NCI-H2227 treated with DMSO at 0.1 percent for 48 hours (cell line): Measurements from ENCODE around the gene MAT2A.
"Not testable (repeated sequence)": the region's sequence is repeated elsewhere in the genome, so short reads cannot be mapped to it uniquely, and the experiment has no call there.

Experiments
- DNase-seq: peaks from one replicate; lab custom pipeline; 2025; lab: John Stamatoyannopoulos, UW

MAT2A gene

DNA sequence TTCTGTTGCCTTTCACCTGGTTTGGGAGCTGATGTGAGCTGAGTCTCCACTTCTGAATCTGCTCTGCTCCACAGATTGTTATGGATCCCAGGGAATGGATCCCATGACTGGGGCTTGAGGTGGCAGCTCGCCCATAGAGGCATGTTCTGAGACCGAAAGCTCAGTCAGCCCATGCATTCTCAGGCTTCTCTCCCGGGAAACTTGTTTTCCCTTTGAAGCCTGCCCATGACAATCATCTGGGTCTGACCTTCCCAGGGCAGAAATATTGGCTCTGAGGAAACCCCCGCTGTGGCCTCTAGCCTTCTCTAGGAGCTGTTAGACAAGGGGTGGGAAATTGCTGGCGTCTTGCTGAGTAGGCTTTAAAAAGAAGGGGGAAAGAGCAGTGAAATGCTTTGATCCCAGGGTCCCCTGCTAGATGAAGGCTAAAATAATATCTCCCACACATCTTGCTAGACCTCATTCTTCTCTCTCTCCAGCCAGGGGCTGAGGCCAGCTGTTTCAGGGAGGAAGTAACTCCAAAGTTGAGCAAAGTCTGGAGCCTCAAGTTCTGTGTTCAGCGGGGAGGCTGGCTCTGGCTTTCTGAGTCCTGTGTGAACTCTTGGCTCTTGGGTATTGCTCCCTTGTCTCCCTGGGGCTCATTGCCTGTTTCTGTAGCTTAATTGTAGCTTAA, 40.4 kb downstream of the MAT2A start:
- DNase-seq, result peak; percentile 48

DNA sequence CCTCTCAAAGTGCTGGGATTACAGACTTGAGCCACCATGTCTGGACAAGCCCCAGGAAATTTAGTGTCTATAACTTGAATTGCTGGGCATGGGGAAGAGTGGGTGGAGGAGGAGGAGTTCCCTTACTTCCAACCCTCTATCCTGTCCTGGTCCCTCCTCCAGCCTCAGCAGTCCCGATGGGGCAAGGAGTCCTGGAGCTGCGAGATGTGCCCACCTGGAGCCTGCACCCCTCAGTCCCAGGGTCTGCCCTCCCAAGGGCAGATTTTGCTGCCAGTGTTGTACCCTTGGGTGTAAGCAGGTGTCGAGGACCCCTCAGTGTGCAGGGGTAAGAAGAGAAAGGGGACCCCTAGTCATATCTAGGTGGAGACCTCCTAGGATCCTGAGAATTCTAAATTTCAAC, 41.2 kb downstream of the MAT2A start:
- no peak for DNase-seq

DNA sequence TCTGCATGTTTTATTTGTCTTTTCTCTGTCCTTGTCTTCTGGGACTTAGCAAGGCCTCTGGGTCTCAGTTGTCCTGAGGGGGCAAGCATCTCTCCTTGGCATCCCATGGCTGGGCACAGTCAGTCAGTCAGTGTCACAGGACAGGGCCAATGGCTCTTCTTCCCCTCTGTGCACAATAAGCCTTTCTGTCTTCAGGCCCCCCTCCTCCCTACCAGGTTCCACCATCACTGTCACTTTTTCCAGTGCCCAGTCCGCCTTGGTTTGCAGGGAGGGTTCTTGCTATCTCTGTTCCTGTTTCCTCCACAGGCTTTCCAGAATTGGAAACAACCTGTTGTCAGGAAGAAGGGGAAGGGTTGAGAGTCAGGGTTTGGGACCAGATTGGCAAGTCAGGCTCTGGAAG, 43.5 kb downstream of the MAT2A start:
- no peak for DNase-seq

DNA sequence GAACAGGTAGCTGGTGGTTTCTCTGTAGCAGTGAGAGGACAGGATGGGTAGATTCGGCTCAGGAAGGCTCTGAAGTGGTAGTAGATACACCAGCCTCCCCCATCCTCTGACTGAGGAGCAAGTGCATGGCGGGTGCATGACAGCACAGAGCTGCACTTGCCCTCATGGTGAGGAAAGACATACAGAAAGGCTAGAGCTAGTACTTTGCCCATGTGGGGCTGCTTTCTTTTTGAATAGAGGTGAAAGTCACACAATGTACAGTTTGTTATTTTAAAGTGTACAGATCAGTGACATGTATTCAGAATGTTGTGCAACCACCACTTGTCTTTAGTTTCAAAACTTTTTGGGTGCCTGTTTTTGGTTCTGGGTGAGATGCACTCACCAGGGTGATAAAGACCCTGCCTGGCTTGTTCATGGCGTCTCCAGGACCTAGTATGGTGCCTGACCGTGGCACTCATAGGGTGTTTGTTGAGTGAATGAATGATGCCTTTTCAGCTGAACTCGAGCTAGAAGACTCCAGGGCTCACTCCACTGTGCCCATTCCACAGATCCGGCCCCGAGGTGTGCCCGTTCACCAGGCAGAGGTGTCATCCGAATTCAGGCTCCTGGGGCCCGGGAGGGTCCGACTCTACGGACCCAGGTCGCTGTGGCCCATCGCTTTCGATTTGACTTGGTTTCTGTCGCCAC, 44.8 kb downstream of the MAT2A start:
- DNase-seq, result no peak

DNA sequence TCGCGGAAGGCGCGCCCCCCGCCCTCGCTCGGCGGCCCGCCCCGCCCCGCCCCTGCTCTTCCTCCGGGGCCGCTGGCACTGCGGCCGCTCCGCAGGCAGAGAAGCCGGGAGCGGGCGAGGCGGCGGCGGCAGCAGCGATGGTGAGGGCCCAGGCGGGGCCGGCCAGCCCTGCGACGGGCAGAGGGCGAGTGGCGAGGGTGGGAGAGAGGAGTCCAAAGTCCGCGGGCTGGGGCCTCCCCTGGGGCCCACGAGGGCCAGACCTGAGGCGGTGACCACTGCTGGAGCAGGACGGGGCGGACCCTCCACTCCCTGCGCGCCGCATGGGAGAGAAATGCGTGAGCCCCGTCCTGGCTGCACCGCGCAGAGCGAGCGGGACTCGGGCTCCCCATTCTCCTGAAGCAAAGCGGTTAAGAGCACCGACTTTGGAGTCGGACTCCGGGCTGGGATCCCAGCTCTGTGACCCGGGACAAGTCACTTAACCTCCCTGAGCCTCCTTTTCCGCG, 45.4 kb downstream of the MAT2A start, which contains the start of gene VAMP5:
VAMP5 (plus strand) TSS at position 78 of the 503 bp plus-strand sequence; CDS start at position 138, 60 bp downstream.
- DNase-seq, result no peak

DNA sequence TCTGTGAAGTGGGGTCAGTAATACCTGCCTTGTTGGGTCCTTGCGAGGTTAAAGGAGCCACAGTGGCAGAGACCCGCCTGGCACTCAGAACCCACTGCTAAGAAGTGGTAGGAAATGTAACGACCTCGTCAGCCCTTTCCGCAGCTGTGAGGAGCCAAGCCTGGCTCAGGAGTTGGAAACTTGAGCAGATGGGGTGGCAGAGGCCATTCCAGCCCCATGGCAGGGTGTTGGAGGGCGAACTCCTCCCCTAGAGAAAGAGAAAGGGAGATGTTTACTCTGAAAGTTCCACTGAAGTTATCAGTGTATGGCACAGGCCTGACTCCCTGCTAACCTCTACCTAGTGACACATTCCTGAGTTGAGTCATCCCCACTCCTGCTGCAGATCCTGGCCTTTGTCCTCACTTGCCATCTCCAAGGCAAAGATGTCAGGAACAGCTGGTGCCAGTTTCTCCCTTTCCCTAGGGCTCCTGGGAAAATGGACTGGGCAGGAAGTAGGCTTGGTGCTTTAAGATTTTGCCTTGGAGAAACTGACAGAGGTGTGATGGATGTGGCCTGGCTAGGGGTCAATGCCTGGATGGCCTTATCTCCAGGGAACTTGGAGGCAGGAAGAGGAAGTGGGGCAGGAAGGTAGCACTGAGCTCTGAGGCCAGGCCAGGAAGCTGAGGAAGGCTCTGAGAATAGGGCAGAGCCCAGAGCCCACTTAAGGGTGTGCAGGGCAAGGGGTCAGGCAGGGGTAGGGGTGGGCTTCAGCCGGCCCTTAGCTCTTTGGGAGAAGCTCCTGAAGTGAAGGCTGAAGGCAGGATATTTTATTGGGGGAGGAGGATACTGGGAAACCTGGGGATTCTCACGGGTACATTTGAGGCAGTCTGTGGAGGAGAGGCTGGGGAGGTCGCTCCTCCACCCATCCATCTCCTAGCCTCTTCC, 46.2 kb downstream of the MAT2A start:
- no peak for DNase-seq

DNA sequence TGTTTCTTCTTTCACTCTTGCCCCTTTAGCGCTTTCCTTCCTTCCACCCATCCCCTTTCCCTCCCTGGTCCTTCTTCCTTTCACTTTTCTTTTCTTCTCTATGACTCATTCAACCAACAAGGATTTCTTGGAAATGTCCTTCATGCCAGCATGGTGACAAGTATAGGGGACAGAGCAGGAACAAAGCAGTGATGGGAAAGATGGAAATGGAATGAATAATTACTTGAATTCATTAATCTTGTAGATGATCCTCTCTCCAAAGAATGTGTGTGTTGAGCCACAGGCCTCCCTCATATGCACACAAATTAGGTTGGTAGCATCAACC, 46.8 kb downstream of the MAT2A start:
- DNase-seq, result no peak

DNA sequence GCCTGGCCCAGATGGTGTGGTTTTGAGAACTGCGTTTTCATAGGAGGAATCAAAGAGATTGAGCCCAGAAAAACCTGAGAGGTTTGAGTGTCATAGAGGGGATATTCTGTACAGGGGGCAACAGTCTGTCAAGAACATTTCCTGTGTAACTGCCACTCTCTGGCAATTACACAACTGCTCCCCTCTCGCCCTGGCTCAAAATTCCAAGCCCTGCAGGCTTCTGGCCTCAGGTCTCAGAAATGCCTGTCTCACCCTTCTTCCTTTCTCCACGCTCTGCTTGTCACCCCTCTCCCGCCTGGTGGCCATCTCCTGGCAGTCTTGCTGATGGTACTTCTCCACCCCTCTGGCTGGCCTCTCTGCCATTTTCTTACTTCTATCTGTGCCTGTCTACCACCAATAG, 49.3 kb downstream of the MAT2A start:
- DNase-seq, result no peak

DNA sequence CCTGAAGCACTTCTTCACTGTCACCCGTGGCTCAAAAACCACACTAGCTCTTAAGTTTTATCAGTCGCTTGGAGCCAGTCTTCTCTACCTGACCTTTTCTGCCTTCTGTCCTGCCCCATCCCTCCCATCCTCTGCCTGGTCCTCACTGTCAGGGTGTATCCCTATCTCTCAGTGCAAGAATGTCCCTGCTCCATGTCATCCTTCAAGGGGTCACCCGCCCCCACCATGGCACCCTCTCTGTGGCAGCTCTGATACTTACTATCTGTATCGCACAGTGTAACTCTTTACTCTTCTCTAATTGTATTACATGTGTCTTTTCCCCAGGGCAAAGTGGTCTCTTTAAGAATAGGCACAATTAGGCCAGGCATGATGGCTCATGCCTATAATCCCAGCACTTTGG, 49.7 kb downstream of the MAT2A start:
- DNase-seq, result no peak

DNA sequence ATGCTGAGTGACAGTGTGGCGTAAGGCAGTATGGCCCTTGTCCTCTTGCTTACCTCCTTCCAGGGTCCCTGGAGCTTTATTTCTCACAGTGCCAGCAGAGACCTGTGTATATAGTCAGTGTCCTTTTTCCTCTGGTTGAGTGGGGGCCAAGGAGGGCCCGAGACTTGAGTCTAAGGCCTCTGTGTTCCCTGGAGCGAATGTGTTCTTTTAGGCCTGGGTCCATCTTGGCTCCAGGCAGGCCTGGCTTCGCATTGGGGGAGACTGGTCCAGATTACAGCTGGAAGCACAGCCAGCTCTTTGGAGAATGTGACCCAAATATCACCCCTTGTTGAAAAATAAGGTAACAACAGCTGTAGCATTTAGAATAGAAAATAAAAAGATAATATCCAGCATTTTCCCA, 50.2 kb downstream of the MAT2A start:
- DNase-seq, result no peak

DNA sequence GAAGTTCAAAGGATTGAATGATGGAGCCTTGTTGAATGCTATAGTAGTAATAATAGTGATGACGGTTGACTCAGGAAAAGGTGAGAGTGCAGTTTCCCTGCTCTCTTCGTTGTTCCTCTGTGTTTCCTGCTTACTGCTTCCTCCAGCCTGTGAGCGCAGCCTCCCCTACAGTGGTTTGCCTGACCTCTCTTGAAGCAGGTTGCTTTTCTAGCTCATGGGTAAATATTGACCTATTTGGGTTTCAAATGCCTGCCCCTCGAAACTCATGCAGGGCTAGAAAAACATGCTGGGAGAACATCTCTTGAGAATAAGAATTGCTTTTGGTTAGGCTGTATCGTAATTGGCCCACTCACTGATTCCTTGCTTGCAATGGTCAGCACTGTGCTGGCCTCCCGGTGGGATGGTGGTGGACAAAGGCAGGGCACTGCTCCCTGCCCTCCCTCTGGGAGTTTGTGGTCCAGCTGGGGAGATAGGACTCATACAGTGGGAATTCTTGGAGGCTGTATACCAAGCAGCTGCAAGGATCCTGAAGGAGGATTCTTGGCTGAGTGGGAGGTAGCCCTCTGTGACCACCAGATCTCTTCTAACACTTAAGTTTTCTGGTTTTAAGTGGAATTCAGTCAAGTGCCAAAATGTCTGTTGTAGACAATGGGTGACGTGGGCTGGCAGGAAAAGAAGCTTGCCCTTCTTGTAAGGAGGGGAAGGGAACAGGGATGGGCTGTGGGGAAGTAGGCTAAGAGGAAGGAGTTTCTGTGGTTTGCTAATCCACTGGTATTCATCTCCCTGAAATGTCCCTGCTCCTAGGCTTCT, 51.2 kb downstream of the MAT2A start:
- no peak for DNase-seq

DNA sequence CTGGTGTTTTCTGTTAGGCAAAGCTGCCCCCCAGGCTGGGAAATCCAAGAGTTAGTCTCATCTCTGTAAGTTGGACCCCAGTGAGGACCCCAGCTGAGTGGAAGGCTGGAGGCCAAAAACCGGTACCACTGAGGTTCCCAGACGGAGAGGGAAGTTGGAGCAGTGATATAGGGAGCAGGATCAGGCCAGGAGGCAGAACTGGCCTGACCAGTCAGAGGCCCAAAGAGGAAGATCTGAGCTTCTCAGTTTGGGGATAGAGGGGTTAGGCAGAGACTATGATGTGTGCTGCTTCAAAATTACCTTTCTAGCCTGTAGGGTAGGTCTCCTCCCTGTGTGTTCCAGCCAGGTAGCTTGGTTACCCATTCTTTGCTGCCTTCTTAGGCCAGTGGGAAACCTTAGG, 52.0 kb downstream of the MAT2A start:
- no peak for DNase-seq

DNA sequence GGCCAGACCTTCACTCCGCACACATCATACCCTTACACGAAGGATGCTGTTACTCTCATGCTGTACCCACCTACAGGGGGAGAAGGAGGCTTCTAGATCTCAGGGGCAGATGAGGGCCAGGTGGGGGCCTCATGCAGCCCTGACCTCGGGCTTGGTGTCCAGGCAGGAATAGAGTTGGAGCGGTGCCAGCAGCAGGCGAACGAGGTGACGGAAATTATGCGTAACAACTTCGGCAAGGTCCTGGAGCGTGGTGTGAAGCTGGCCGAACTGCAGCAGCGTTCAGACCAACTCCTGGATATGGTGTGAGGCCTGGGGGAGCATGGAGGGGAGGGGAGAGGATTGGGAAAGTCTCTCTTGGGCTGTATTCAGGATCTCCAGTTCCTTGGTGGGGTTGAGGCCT, 52.6 kb downstream of the MAT2A start:
- no peak for DNase-seq

DNA sequence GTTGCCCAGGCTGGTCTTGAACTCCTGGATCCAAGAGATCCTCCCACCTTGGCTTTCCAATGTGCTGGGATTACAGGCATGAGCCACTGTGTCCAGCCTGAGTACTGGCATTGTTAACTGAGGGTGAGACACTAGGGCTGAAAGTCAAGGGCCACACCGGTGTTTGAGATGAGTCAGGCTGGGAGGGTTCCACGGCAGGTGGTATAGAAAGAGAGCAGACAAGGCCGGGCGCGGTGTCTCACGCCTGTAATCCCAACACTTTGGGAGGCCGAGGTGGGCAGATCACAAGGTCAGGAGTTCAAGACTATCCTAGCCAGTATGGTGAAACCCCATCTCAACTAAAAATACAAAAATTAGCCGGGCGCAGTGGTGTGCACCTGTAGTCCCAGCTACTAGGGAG, 53.3 kb downstream of the MAT2A start:
- not testable (repeated sequence) for DNase-seq

DNA sequence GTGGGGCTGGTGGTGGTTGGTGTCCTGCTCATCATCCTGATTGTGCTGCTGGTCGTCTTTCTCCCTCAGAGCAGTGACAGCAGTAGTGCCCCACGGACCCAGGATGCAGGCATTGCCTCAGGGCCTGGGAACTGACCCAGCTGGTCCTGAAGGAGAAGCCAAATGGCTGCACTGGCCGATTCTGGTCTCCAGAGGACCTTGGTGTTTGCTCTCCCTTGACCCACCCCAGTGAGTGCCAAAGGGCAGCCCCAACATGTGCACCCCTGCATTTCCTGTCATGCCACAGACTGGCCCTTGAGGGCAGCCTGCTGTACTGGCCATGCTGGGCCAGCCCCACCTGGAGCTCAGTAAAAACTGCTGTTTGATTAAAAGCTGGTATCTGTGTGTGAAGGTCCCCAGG, 54.1 kb downstream of the MAT2A start:
- DNase-seq, result no peak
